Skeletal muscle cell (primary cell): ENCODE data around the gene CNTD1.

ENCODE experiments used
- DNase-seq: peaks from one replicate; pipeline ENCODE4 v3.0.0-alpha.2; 2010; ENCODE audit warnings: low read depth
- H3K4me3 ChIP-seq: 2 replicates; pipeline ENCODE4 v1.5.1; 2011; ENCODE audit warnings: low read depth, mild to moderate bottlenecking, control low read depth, low read length, moderate library complexity

Gene CNTD1

GRCh38 chr17:42778570-42778969 lies 20.1 kb upstream of the CNTD1 start:
- DNase-seq: no peak
- H3K4me3 ChIP-seq: no peak overlapping the region

GRCh38 chr17:42779304-42779935 lies 19.2 kb upstream of the CNTD1 start:
- no peak for DNase-seq
- H3K4me3 ChIP-seq: no peak overlapping the region

GRCh38 chr17:42779936-42780850 lies 18.5 kb upstream of the CNTD1 start, which contains the start of gene WNK4:
Gene WNK4, plus strand, starts transcription at chr17:42780610. Its CDS starts 89 bp downstream, at chr17:42780699.
- H3K4me3 ChIP-seq: peak within 1 kb of the TSS; percentile 70
- DNase-seq: no peak

- peak overlapping the region; percentile 70 for H3K4me3 ChIP-seq
- DNase-seq: no peak
These were observed 17.6 kb upstream of the CNTD1 start for GRCh38 chr17:42780851-42781638.

GRCh38 chr17:42781639-42782165 lies 17.0 kb upstream of the CNTD1 start:
- H3K4me3 ChIP-seq: peak overlapping the region; percentile 70
- DNase-seq: no peak

- H3K4me3 ChIP-seq: peak overlapping the region; percentile 70
- no peak for DNase-seq
These were observed 16.2 kb upstream of the CNTD1 start for GRCh38 chr17:42782166-42783061.

- peak overlapping the region; percentile 70 for H3K4me3 ChIP-seq
- peak; percentile 43 for DNase-seq
These were observed 15.4 kb upstream of the CNTD1 start for GRCh38 chr17:42783062-42783790.

GRCh38 chr17:42783791-42784138 lies 14.9 kb upstream of the CNTD1 start:
- H3K4me3 ChIP-seq: no peak overlapping the region
- DNase-seq: no peak

GRCh38 chr17:42784409-42784808 lies 14.3 kb upstream of the CNTD1 start:
- DNase-seq: no peak
- no peak overlapping the region for H3K4me3 ChIP-seq

GRCh38 chr17:42784811-42785592 lies 13.7 kb upstream of the CNTD1 start:
- H3K4me3 ChIP-seq: no peak overlapping the region
- no peak for DNase-seq

- no peak for DNase-seq
- no peak overlapping the region for H3K4me3 ChIP-seq
These were observed 11.4 kb upstream of the CNTD1 start for GRCh38 chr17:42787266-42787665.

- DNase-seq: no peak
- no peak overlapping the region for H3K4me3 ChIP-seq
These were observed 6.7 kb upstream of the CNTD1 start for GRCh38 chr17:42791948-42792347.

GRCh38 chr17:42792545-42792944 lies 6.1 kb upstream of the CNTD1 start:
- DNase-seq: no peak
- no peak overlapping the region for H3K4me3 ChIP-seq

GRCh38 chr17:42795061-42795460 lies 3.6 kb upstream of the CNTD1 start:
- H3K4me3 ChIP-seq: no peak overlapping the region
- DNase-seq: no peak

GRCh38 chr17:42795465-42795864 lies 3.2 kb upstream of the CNTD1 start:
- no peak for DNase-seq

GRCh38 chr17:42796066-42796758 lies 2.4 kb upstream of the CNTD1 start:
- DNase-seq: no peak
- no peak overlapping the region for H3K4me3 ChIP-seq

More at GRCh38 chr17:42795465-42795864, 3.2 kb upstream of the CNTD1 start:
- no peak overlapping the region for H3K4me3 ChIP-seq
